Measurements from ENCODE around the gene PRUNE2.

Gene PRUNE2

DNA sequence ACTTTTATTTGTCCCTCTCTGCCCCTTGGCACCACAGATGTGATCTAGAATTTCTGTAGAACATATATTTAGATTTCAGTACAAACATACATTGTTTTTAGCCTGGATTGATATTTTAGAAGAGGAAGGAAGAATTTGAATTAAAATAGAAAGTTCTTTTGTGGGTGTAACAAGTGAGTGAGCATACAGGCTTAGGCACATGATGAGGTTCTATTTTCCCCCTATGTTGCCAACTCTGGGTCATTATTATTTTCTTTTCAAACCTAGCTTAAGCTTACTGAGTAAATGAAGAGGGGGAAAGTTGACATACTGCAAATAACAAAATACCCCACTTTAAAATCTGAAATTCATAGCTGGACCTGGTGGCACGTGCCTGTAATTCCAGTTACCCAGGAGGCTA is 344.0 kb downstream of the PRUNE2 start:
- TF ChIP-seq, protein P1, sequence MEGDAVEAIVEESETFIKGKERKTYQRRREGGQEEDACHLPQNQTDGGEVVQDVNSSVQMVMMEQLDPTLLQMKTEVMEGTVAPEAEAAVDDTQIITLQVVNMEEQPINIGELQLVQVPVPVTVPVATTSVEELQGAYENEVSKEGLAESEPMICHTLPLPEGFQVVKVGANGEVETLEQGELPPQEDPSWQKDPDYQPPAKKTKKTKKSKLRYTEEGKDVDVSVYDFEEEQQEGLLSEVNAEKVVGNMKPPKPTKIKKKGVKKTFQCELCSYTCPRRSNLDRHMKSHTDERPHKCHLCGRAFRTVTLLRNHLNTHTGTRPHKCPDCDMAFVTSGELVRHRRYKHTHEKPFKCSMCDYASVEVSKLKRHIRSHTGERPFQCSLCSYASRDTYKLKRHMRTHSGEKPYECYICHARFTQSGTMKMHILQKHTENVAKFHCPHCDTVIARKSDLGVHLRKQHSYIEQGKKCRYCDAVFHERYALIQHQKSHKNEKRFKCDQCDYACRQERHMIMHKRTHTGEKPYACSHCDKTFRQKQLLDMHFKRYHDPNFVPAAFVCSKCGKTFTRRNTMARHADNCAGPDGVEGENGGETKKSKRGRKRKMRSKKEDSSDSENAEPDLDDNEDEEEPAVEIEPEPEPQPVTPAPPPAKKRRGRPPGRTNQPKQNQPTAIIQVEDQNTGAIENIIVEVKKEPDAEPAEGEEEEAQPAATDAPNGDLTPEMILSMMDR (IDR thresholded peaks at IDR 0.05; ENCODE audit: low read depth, low read length) = no peak
- DNase-seq (ENCODE audit: low read depth, low spot score) = no peak
- H3K4me3 ChIP-seq (ENCODE audit: low read depth, low read length) = no peak overlapping the region
- in situ Hi-C loops (cut with HindIII; ENCODE audit: low sequenced_read_pairs) = no loop called here
